Kasumi-1 (cell line): ENCODE measurements around the gene SRP68.
"Not testable (repeated sequence)": the region's sequence is repeated elsewhere in the genome, so short reads cannot be mapped to it uniquely, and the experiment has no call there.

ENCODE experiments used
- DNase-seq, 2 experiments: peaks; one replicate each; lab custom pipeline; 2025; lab: John Stamatoyannopoulos, UW

Gene SRP68

GRCh38 chr17:76076765-76077583 is 4.7 kb upstream of the SRP68 start:
- DNase-seq, result no peak

DNA sequence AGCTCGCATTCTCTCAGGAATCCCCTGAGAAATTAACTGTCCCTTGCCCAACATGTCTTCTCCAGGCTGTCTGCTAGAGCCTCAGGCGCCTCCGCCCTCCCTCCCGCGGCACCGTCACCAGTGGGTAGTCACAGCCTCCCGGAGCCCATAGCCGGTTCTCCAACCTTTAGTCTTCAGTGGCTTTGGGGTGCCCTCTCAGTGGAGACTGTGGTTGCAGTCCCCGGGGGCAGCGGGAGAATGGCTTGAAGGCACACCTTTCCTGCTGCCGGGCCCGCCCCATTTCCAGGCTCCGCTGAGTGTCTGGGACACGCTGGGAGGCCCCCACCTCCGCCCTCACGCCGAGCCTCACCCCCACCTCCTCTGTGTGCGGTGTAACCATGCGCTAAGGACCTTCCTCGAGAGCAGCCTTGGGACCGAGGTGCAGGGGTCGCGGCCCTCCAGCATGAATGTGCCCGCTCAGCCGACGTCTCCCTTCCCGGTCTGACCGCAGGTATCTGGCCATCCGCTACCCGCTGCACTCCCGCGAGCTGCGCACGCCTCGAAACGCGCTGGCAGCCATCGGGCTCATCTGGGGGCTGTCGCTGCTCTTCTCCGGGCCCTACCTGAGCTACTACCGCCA is 3.9 kb upstream of the SRP68 start:
- DNase-seq, result no peak

- peak; percentile 48 to 67 for DNase-seq
These were observed 3.2 kb upstream of the SRP68 start for GRCh38 chr17:76075364-76076145.

DNA sequence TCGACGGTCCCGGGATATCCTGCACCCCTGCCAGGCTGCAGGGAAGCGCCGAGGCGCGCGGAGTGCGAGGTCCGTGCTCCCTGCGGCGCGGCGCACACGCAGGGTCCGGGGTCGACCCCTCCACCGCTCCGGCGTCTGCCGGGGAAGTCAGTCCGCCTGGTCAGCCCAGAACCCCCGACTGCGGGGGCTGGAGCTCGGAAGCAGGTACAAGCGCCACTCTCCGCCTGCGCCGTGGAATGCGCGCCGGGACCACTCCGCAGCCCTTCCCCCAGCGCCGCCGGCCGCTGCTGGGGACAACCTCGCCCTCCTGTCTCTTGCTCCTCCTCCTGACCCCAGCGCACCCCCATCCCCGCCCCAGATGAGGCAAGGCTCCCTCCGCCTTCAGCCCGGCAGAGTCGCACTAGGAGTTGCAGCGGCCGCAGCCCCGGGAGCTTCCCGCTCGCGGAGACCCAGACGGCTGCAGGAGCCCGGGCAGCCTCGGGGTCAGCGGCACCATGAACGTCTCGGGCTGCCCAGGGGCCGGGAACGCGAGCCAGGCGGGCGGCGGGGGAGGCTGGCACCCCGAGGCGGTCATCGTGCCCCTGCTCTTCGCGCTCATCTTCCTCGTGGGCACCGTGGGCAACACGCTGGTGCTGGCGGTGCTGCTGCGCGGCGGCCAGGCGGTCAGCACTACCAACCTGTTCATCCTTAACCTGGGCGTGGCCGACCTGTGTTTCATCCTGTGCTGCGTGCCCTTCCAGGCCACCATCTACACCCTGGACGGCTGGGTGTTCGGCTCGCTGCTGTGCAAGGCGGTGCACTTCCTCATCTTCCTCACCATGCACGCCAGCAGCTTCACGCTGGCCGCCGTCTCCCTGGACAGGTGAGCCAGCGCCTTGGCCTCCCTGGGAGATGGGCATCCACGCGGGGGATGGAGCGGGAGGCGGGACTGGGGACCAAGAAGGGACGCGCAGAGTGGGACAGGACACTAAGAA is 2.4 kb upstream of the SRP68 start, which contains the start of gene GALR2:
Gene GALR2, plus strand, starts transcription at position 392 of the 974 bp plus-strand sequence. Its CDS starts 103 bp downstream, at position 495.
- DNase-seq, result no peak

DNA sequence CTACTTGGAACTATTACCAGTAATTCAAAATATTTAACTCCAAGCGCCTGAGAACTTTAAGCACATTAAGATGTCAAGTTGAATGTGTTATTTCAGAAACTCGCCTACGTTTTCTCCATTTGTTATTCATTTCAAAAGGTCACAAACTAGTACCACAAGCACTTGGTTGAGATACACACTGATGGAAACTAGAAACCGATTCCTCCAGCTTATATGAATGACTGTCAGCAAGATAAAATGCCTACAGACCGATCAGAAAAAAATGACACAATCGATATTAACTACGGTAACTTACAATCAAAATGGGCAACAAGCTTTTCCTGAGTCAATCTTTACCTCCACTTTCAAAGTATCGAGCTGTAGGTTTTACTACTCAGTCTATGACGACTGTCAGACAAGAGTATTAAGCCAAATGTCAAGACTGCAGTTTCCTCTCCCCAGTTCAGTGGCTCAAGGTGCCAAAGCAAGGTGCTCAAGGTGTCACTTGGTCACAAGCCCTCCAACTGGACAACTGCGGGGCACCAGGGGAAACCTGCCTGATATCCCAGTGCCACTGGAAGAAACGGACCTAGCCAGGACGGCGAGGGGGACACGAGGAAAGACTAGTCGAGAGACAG is 678 bp downstream of the SRP68 start:
- DNase-seq, result no peak

GRCh38 chr17:76065775-76066174 is 6.5 kb downstream of the SRP68 start:
- no peak for DNase-seq

GRCh38 chr17:76063875-76064546 is 8.3 kb downstream of the SRP68 start:
- no peak for DNase-seq

GRCh38 chr17:76058264-76058663 is 14.1 kb downstream of the SRP68 start:
- DNase-seq, result not testable (repeated sequence)

DNA sequence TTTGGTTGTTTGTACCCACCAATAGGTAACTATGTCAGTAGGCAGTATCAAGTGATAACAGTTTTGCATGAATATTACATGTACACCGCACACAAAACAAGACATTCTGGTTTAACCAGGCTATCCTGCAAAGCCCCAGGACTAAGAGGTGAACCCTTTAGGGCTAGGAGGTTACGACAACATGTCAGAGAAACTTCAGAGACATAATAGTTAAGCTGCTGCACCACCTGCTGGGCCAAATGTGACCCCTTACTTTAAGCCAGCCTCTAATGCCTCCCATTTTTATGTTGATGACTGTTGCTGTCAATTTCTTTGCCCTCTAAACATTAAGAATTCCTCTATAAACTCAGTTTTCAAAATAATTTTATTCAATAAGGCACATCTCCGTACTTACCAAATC is 15.4 kb downstream of the SRP68 start:
- peak; percentile 42 to 73 for DNase-seq

DNA sequence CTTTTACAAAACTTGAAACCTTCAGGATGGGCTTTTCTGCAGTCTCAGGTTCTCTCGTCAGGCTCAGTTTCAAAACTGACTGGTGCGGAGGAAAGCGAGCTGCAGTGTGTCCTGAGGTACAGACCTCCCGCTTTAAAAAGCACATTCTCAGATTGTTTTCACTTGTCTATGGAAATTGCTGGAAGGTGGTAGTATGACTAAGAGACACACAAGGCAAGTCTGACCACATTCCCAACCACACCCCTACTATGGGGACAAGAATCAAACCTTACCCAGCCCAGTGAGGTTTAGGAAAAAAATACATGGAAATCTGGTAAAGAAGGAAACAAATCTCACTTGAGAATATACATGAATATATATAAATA is 18.2 kb downstream of the SRP68 start:
- DNase-seq, result no peak

DNA sequence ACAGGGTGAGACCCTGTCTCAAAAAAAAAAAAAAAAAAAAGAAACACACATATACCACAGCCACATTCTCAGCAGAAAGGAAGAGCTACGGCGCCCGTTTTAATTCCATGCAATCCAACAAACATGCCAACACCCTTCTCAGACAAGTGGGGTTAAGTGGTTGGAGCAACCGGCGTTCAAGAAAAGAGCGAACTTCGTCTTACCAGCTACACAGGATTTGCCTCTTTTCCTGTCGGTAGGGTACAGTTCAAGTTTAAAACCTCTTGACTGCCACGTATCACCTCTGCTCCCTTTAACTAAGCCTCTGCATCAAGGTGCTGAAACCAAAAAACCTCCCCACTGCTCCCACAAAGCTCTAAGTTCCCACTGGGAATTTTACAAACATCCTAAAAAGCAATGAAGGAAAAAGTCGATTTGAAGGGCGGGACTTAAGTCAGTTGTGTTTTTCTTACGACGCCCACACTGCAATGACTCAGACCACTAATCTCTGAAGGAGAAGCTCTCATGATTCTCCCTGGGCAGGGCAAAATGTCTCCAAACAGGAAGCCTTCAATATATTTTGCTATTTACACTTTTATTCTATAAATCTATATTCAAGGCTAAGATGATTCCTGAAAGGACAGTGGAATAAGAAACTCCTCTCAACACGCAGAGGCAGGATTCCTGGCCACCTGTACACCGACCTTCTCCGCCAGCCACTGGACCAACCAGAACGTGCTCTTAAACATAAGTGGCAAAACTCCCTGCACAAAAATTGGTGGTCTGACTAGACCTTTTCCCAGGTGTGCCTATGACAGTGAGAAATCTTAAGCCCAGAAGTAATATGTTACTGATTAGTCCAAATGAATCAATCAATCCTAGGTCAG is 18.8 kb downstream of the SRP68 start:
- DNase-seq, result no peak

DNA sequence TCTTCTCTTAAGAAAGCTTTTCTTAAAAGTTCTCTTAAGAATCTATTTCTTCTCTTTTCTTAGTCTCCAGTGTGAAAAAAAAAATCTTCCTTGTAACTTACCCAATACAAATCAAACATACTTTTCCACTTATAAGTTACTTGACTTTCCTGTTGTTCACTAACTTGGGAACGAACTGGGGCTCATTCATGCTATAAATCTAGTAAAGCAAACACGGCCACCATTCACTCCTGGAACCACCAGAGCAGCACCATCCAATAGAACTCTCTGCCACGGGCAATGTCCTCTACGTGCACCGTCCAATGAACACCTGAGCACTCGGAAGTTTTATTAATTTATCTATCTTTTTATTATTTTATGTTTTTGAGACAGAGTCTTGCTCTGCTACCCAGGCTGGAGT is 20.8 kb downstream of the SRP68 start:
- no peak for DNase-seq

DNA sequence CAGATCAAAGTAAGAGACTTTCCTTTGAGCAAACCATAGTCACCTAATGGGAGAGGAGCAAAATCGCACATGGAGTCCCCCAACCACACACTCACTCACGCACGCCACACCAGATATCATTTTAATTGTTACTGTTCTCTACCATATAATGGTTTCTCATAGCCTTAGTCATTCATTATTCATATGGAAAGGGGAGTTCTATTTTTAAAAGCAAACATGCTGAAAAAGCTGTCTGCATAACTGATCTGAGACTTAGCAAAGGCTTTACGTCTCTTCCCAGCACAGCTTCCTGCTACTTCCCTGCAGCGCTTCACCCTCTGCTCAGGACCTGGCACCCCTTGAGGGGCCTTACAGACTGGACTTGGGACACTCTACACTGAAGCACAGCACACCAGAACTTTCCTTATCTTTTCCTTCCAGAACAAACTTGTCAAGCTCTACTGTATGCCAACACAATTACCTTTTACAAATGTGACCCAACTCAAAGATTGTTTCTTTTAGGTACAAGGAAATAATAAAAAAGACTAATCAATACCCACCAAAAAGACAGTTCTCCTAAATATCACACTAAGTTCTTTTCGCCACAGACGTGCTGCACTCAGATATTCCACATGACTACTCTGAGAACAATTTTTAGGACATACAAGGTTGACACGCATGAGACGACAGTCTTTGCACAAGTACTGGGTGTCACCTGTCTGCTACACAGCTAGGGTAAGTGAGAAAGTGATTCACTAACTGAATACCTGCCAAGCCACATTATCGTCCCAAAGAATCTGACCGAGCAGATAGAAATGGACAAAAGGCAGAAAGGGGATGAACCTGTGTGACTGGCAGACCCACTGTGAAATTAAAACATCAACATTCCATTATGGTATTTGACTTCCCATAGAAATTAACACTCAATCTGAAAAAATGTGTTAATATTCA is 21.5 kb downstream of the SRP68 start:
- DNase-seq, result no peak

DNA sequence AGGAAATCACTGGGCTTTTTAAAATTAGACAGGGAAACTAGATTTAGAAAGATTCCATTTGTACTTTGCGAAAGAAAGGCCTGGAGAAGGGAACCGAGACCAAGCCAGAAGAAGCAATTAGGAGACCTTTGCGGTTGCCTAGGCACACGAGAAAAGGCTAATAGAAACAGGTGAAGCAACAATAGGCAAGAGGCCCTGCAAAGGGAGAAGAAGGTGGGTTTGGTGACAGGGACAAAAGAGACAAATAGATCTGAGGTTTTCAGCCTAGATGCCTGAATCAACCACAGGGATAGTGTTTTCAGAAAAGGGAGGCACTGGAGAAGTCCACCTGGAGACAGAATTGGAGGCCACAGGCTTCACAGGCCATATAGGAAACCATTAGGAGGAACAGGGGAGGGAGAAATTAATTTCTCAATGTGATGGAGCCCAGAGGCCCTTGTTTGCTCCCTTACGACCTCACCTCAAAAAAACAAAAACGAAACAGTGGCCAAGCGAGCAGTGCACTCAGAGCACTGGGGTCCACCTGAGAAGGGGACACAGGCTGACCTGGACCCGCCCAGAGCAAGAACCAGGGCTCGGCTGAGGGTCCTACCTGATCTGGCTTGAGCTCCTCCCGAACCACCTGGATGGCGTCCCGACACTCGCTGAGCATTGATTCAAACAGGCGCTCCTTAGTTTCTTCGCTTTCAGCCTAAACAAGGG is 22.3 kb downstream of the SRP68 start:
- no peak for DNase-seq

GRCh38 chr17:76049239-76049638 is 23.1 kb downstream of the SRP68 start:
- no peak for DNase-seq

DNA sequence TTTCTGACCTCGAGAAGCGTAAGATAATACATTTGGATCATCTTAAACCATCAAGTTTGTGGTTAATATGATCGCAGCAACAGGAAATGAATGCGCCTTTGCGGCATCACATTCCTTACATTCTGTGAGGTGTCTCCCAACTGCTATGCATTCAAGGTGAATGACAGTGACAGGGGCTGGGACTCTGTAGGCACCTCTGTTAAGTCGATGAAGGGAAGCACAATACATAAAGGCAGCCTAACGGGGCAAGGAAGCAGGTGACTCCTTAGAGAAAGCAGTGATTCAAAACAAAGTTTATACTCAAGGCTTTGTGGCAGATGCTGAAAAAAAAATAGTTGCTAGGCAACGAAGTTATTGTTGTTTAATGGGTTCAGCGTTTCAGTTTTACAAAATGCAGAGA is 23.6 kb downstream of the SRP68 start:
- DNase-seq, result no peak

DNA sequence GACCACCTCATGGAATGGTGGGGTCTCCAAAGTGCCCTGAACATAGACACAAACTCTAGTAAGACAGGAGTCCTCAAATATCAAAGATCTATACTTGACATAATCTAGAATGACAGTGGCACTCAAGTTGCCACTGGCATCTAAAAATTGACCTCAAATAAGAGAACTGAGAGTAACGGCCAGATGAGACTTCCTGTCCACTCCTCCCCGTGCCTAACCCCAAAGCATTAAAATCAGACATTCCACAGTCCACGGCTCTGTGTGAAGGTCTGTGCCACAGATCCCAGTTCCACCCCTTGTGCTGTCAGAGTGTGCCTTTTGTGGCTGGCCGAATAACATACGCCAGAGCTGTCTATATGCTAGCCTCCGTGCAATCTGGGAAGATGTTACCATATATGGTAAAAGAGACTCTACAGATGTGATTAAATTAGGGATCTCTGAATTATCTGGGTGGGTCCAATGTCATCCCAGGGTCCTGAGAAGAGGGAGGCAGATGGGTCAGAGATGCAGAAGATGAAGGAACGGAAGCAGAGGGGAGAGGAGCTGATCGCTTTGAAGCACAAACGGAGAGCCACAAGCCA is 24.2 kb downstream of the SRP68 start:
- no peak for DNase-seq
